Measurements from ENCODE around the gene JDP2.

Gene JDP2

DNA sequence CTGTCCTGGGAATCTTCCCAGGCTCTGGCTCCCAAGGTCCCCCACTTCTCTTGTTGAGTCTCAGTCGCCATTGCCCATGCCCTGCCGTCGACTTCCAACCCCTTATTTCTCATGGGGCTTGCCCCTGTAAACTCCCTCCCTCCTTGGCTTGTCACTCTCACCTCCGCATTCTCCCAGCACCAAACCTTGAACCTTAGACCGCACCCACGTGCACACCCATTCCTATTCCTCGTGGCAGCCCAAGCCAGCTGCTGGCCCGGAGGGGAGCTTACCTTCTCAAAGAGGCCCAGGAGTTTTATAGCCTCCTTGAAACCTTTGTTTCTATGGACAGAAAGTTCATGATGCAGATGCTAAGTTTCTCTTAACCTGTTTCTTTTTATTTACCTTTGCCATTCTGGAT is 4.6 kb downstream of the JDP2 start:
- no peak overlapping the region for H3K4me3 ChIP-seq
- H3K27me3 ChIP-seq = no peaks in the 10 kb centered on the region
- DNase-seq = no peak
- H3K9me3 ChIP-seq = no peaks in the 10 kb centered on the region
- intact Hi-C loops (cut with DNase I; ENCODE audit: low total_unique reads) = loop anchor here (10.0 kb wide), 1 partner anchor 52 kb away; no protein-coding TSS in a partner anchor
- peaks cover 6 to 45% (median 21%) of the 10 kb centered on the region in 3 donors for H3K36me3 ChIP-seq
- peaks cover 0 to 36% (median 34%) of the 10 kb centered on the region in 4 donors for H3K4me1 ChIP-seq
- no peak overlapping the region for H3K27ac ChIP-seq
- no peak for TF ChIP-seq CTCF (IDR thresholded peaks at IDR 0.05)

DNA sequence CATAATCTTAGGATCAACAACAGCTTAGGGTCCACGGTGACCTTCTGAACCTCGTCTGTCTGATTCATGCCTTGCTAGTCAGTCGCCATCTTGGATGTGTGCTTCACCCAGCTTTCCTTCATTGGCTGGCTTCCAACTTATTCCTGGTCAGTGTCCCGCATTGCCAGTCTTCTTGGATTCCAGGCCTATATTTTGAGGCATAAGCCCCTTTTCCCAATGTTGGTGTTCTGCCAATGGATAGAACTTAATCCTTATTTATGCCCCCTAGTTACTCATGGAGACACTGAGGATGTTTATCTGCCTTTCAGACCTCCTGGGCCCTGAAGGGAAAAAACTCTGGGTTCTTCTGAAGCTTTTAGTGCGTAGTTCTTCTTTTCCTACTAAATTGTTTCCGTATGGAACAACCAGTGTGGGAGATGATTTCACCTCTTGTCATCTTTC is 5.8 kb downstream of the JDP2 start:
- no peaks in the 10 kb centered on the region for H3K27me3 ChIP-seq
- H3K36me3 ChIP-seq = peaks cover 12 to 57% (median 29%) of the 10 kb centered on the region in 3 donors
- H3K9me3 ChIP-seq = no peaks in the 10 kb centered on the region
- intact Hi-C loops (cut with DNase I; ENCODE audit: low total_unique reads) = loop anchor here (10.0 kb wide), 1 partner anchor 51 kb away; no protein-coding TSS in a partner anchor
- TF ChIP-seq CTCF (IDR thresholded peaks at IDR 0.05) = no peak
- DNase-seq = no peak
- no peak overlapping the region for H3K27ac ChIP-seq
- H3K4me3 ChIP-seq = no peak overlapping the region
- H3K4me1 ChIP-seq = peaks cover 0 to 38% (median 32%) of the 10 kb centered on the region in 4 donors

DNA sequence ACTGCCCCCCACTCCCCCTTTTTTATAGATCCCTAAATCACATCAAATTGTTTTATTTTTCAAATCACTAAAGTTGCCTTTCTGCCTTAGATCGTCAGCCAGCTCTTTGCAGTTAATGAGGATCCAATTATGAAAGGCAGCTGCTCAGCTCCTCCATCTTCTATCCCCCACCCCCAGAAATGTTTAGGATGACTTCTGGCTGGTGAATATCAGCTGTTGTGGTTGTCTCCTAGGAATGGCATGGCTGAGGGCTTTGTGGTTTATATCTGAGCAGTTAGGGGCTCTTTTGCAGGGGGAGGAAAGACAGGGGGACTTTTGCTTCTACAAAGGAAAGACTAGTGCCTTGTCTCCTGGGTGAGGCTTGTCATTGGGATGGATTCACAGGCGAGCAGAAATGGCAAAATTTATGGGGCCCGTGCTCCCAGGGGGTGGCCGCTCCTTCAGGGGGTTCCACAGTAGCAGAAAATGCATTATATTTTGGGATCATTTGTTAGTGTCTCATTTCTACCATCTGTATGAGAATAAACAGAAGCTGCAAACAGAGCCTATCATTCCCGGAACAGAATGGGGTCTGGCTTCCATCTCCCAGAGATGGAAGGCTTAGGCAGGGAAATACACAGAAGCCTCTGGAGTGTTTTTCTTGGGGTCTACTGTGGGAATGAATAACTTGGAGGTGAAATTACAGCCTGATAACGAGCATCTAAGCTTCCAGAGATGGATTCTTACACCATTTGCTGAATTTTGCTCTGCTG is 6.5 kb downstream of the JDP2 start:
- no peak overlapping the region for H3K27ac ChIP-seq
- no peak for DNase-seq
- peaks cover 0 to 35% (median 28%) of the 10 kb centered on the region in 4 donors for H3K4me1 ChIP-seq
- H3K36me3 ChIP-seq = peaks cover 19 to 64% (median 36%) of the 10 kb centered on the region in 3 donors
- TF ChIP-seq CTCF (IDR thresholded peaks at IDR 0.05) = no peak
- intact Hi-C loops (cut with DNase I; ENCODE audit: low total_unique reads) = loop anchor here (10.0 kb wide), 1 partner anchor 50 kb away; no protein-coding TSS in a partner anchor
- H3K27me3 ChIP-seq = no peaks in the 10 kb centered on the region
- no peaks in the 10 kb centered on the region for H3K9me3 ChIP-seq
- H3K4me3 ChIP-seq = no peak overlapping the region

DNA sequence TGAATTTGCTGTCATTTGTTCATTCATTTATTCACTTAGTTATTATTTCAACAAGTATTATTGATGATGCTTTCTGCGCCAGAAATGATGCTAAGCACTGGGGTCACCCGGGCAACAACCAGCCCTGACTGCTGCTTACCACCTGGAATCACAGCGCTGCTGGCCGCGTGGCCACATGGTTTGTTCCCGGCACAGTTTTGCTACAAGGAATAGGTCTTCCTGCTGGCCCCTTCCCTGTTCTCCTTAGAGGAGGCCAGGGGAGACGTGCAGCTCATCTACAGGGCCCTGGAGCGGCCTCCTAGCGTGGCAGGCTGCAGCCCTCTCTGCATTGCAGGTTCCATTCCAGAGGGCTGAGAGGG is 7.0 kb downstream of the JDP2 start:
- intact Hi-C loops (cut with DNase I; ENCODE audit: low total_unique reads) = loop anchor here (10.0 kb wide), 1 partner anchor 50 kb away; no protein-coding TSS in a partner anchor
- Histone ChIP-seq H3K27me3 (no peaks in the 10 kb centered on the region), H3K4me1 (peaks cover 0 to 29% (median 26%) of the 10 kb centered on the region in 4 donors)

DNA sequence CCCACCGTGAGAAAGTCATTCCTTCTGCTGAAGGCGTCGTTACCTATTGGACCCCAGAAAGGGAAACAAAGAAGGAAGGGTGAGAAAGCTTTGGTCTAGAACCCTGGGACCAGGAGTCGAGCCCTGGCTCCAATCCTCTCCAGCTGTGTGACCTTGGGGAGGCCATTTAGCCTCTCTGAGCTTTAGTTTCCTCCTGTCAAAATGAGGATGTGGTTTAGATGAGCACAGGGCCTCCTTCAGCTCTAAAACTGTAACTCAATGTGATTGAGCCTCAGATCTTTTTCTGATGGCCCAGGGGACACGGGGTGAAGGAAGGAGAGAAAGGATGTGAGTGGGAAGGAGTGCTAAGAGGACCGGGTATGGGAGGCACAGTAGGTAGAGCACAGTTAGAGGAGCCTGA is 7.7 kb downstream of the JDP2 start:
- Histone ChIP-seq H3K4me1 (peaks cover 0 to 28% (median 24%) of the 10 kb centered on the region in 4 donors), H3K27me3 (no peaks in the 10 kb centered on the region), H3K9me3 (no peaks in the 10 kb centered on the region), H3K27ac (no peak overlapping the region), H3K36me3 (peaks cover 20 to 72% (median 44%) of the 10 kb centered on the region in 3 donors), H3K4me3 (no peak overlapping the region)
- intact Hi-C loops (cut with DNase I; ENCODE audit: low total_unique reads) = loop anchor here (10.0 kb wide), 1 partner anchor 49 kb away; no protein-coding TSS in a partner anchor
- no peak for TF ChIP-seq CTCF (IDR thresholded peaks at IDR 0.05)
- DNase-seq = no peak

More for the DNA sequence above, 7.0 kb downstream of the JDP2 start:
- no peaks in the 10 kb centered on the region for H3K9me3 ChIP-seq
- H3K27ac ChIP-seq = no peak overlapping the region
- no peak for TF ChIP-seq CTCF (IDR thresholded peaks at IDR 0.05)
- no peak for DNase-seq
- no peak overlapping the region for H3K4me3 ChIP-seq
- H3K36me3 ChIP-seq = peaks cover 20 to 69% (median 42%) of the 10 kb centered on the region in 3 donors

All from tibial artery (tissue), 4 donors.